HEK293 (cell line): ENCODE measurements around the gene CA11.

Experiments
- KLF8 ChIP-seq: fragments of 450-650 bp; formaldehyde crosslinking; IDR thresholded peaks from 2 replicates; pipeline ENCODE4 v1.5.1; 2016; ENCODE audit warnings: missing biosample characterization, missing genetic modification characterization
- YY1 ChIP-seq: fragments of 450-650 bp; formaldehyde crosslinking; IDR thresholded peaks from 2 replicates; pipeline ENCODE4 v1.5.1; 2018; ENCODE audit warnings: missing biosample characterization, missing genetic modification characterization
- YY2 ChIP-seq: fragments of 450-650 bp; formaldehyde crosslinking; IDR thresholded peaks from 2 replicates; pipeline ENCODE4 v1.5.1; 2016; ENCODE audit warnings: missing biosample characterization, missing genetic modification characterization
- ZBTB20 ChIP-seq: fragments of 450-650 bp; formaldehyde crosslinking; IDR thresholded peaks from 2 replicates; pipeline ENCODE4 v1.5.1; 2016; ENCODE audit warnings: missing biosample characterization, missing genetic modification characterization
- ZBTB48 ChIP-seq: fragments of 450-650 bp; formaldehyde crosslinking; IDR thresholded peaks from 2 replicates; pipeline ENCODE4 v1.5.1; 2016; ENCODE audit warnings: missing biosample characterization, missing genetic modification characterization
- ZBTB7A ChIP-seq: fragments of 450-650 bp; formaldehyde crosslinking; IDR thresholded peaks from 2 replicates; pipeline ENCODE4 v1.5.1; 2016; ENCODE audit warnings: low read depth, missing biosample characterization, missing genetic modification characterization
- ZFHX2 ChIP-seq: fragments of 450-650 bp; formaldehyde crosslinking; conservative IDR thresholded peaks from 2 replicates; pipeline ENCODE4 v1.5.1; 2016; ENCODE audit warnings: missing biosample characterization, missing genetic modification characterization
- ZFP41 ChIP-seq: fragments of 450-650 bp; formaldehyde crosslinking; IDR thresholded peaks from 2 replicates; pipeline ENCODE4 v1.5.1; 2016; ENCODE audit warnings: missing biosample characterization, missing genetic modification characterization, borderline replicate concordance
- ZFP69B ChIP-seq: fragments of 450-650 bp; formaldehyde crosslinking; IDR thresholded peaks from 2 replicates; pipeline ENCODE4 v1.5.1; 2016; ENCODE audit warnings: missing biosample characterization, missing genetic modification characterization
- ZNF132 ChIP-seq: fragments of 450-650 bp; formaldehyde crosslinking; IDR thresholded peaks from 2 replicates; pipeline ENCODE4 v1.5.1; 2017; ENCODE audit warnings: missing biosample characterization, missing genetic modification characterization, borderline replicate concordance
- ZNF324 ChIP-seq: fragments of 450-650 bp; formaldehyde crosslinking; IDR thresholded peaks from 2 replicates; pipeline ENCODE4 v1.5.1; 2016; ENCODE audit warnings: missing biosample characterization, missing genetic modification characterization
- ZNF335 ChIP-seq: fragments of 450-650 bp; formaldehyde crosslinking; conservative IDR thresholded peaks from 2 replicates; pipeline ENCODE4 v1.5.1; 2016; ENCODE audit warnings: missing biosample characterization, missing genetic modification characterization
- ZNF391 ChIP-seq: fragments of 450-650 bp; formaldehyde crosslinking; IDR thresholded peaks from 2 replicates; pipeline ENCODE4 v1.5.1; 2016; ENCODE audit warnings: low read depth, missing biosample characterization, missing genetic modification characterization, borderline replicate concordance
- ZNF501 ChIP-seq: fragments of 450-650 bp; formaldehyde crosslinking; IDR thresholded peaks from 2 replicates; pipeline ENCODE4 v1.5.1; 2016; ENCODE audit warnings: missing biosample characterization, missing genetic modification characterization
- ZNF514 ChIP-seq: fragments of 450-650 bp; formaldehyde crosslinking; IDR thresholded peaks from 2 replicates; pipeline ENCODE4 v1.5.1; 2016; ENCODE audit warnings: missing biosample characterization, missing genetic modification characterization
- ZNF677 ChIP-seq: fragments of 450-650 bp; IDR thresholded peaks from 2 replicates; pipeline ENCODE4 v1.5.0; 2018; ENCODE audit warnings: missing biosample characterization, mild to moderate bottlenecking, missing genetic modification characterization, moderate library complexity
- ZNF747 ChIP-seq: fragments of 450-650 bp; formaldehyde crosslinking; IDR thresholded peaks from 2 replicates; pipeline ENCODE4 v1.5.1; 2016; ENCODE audit warnings: missing biosample characterization, missing genetic modification characterization
- ZNF785 ChIP-seq: fragments of 450-650 bp; formaldehyde crosslinking; IDR thresholded peaks from 2 replicates; pipeline ENCODE4 v1.5.1; 2016; ENCODE audit warnings: missing biosample characterization, missing genetic modification characterization
- ZSCAN16 ChIP-seq: fragments of 450-650 bp; formaldehyde crosslinking; IDR thresholded peaks from 2 replicates; pipeline ENCODE4 v1.5.1; 2016; ENCODE audit warnings: missing biosample characterization, missing genetic modification characterization
- ZXDB ChIP-seq: fragments of 450-650 bp; formaldehyde crosslinking; IDR thresholded peaks from 2 replicates; pipeline ENCODE4 v1.5.1; 2016; ENCODE audit warnings: missing biosample characterization, missing genetic modification characterization
- TF ChIP-seq, protein P1 (sequence below): fragments of 450-650 bp; formaldehyde crosslinking; IDR thresholded peaks from 2 replicates; pipeline ENCODE4 v1.5.1; 2016; ENCODE audit warnings: missing biosample characterization, missing genetic modification characterization
- TF ChIP-seq, protein P2 (sequence below): fragments of 450-650 bp; formaldehyde crosslinking; optimal IDR thresholded peaks from 2 replicates; pipeline ENCODE3; 2016; ENCODE audit warnings: missing biosample characterization, mild to moderate bottlenecking, missing genetic modification characterization
- TF ChIP-seq, protein P3 (sequence below): fragments of 450-650 bp; formaldehyde crosslinking; IDR thresholded peaks from 2 replicates; pipeline ENCODE4 v1.5.1; 2016; ENCODE audit warnings: missing biosample characterization, missing genetic modification characterization
- TF ChIP-seq, protein P4 (sequence below): fragments of 450-650 bp; formaldehyde crosslinking; IDR thresholded peaks from 2 replicates; pipeline ENCODE4 v1.5.1; 2016; ENCODE audit warnings: missing biosample characterization, missing genetic modification characterization
- TF ChIP-seq, protein P5 (sequence below): fragments of 450-650 bp; formaldehyde crosslinking; IDR thresholded peaks from 2 replicates; pipeline ENCODE4 v1.5.1; 2016; ENCODE audit warnings: missing biosample characterization, missing genetic modification characterization
- TF ChIP-seq, protein P6 (sequence below): fragments of 450-650 bp; formaldehyde crosslinking; IDR thresholded peaks from 2 replicates; pipeline ENCODE4 v1.5.1; 2016; ENCODE audit warnings: missing biosample characterization, missing genetic modification characterization

CA11 gene

DNA sequence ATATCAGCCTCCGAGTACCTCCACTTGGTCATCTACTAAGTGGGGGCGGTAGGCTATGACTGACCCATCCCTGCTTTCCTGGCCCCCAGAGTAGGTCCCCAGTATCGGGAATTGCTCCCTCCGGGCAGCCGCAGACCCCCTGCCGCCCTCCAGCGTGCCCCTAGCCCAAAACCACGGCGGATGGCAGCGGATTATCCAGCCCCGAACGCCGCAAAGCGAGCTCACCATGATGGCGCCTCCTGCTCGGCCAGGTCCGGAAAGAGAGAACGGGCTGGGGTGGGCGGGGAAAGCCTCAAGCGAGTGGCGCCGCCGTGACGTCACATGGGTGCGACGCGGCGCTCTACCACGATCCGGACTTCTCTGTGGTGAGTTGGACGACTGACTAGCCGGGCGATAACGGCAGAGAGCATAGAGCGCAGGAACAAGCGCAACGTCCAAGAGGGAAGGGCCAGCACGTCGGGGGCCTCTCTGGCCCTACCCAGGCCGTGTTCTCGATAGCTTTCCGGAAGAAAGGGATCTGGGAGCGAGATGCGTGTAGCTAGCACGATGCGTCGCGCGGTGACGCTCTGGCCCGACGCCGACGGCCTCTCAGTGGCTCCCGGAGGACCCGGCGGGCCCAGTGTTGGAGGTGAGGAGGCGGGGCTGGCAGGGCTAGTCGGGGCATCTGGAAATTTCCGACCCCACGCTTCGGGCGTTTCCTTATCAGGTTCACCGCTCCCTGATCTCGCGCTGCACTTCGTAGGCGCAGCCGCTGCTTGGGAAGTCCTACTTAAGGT lies 26.9 kb downstream of the CA11 start, which contains the start of the genes RPL18 and SPHK2 (continued):
- TF ChIP-seq ZBTB48 (tag by site-specific recombination): peak; percentile 99
- TF ChIP-seq, protein P1, sequence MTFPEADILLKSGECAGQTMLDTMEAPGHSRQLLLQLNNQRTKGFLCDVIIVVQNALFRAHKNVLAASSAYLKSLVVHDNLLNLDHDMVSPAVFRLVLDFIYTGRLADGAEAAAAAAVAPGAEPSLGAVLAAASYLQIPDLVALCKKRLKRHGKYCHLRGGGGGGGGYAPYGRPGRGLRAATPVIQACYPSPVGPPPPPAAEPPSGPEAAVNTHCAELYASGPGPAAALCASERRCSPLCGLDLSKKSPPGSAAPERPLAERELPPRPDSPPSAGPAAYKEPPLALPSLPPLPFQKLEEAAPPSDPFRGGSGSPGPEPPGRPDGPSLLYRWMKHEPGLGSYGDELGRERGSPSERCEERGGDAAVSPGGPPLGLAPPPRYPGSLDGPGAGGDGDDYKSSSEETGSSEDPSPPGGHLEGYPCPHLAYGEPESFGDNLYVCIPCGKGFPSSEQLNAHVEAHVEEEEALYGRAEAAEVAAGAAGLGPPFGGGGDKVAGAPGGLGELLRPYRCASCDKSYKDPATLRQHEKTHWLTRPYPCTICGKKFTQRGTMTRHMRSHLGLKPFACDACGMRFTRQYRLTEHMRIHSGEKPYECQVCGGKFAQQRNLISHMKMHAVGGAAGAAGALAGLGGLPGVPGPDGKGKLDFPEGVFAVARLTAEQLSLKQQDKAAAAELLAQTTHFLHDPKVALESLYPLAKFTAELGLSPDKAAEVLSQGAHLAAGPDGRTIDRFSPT: no peak
- TF ChIP-seq ZXDB (tag by site-specific recombination): peak; percentile 94
- TF ChIP-seq, protein P2, sequence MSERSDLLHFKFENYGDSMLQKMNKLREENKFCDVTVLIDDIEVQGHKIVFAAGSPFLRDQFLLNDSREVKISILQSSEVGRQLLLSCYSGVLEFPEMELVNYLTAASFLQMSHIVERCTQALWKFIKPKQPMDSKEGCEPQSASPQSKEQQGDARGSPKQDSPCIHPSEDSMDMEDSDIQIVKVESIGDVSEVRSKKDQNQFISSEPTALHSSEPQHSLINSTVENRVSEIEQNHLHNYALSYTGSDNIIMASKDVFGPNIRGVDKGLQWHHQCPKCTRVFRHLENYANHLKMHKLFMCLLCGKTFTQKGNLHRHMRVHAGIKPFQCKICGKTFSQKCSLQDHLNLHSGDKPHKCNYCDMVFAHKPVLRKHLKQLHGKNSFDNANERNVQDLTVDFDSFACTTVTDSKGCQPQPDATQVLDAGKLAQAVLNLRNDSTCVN: peak; percentile 51
- no peak for TF ChIP-seq ZNF514 (tag by site-specific recombination)
- TF ChIP-seq ZNF335 (tag by site-specific recombination): peak; percentile 83
- TF ChIP-seq ZNF785 (tag by site-specific recombination): peak; percentile 76; the same call in 1 of the 2 replicates
- no peak for TF ChIP-seq ZNF747 (tag by site-specific recombination)
- peak; percentile 87 for TF ChIP-seq ZNF324 (tag by site-specific recombination)
- no peak for TF ChIP-seq ZNF132 (tag by site-specific recombination)
- TF ChIP-seq, protein P3, sequence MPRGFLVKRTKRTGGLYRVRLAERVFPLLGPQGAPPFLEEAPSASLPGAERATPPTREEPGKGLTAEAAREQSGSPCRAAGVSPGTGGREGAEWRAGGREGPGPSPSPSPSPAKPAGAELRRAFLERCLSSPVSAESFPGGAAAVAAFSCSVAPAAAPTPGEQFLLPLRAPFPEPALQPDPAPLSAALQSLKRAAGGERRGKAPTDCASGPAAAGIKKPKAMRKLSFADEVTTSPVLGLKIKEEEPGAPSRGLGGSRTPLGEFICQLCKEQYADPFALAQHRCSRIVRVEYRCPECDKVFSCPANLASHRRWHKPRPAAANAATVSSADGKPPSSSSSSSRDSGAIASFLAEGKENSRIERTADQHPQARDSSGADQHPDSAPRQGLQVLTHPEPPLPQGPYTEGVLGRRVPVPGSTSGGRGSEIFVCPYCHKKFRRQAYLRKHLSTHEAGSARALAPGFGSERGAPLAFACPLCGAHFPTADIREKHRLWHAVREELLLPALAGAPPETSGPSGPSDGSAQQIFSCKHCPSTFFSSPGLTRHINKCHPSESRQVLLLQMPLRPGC: peak; percentile 85
- peak; percentile 67; the same call in 1 of the 2 replicates for TF ChIP-seq ZBTB20
- peak; percentile 98 for TF ChIP-seq KLF8
- TF ChIP-seq ZBTB7A: peak; percentile 42; the same call in 1 of the 2 replicates
- no peak for TF ChIP-seq ZSCAN16 (tag by site-specific recombination)
- peak; percentile 78; the same call in 1 of the 2 replicates for TF ChIP-seq ZNF391
- TF ChIP-seq, protein P4, sequence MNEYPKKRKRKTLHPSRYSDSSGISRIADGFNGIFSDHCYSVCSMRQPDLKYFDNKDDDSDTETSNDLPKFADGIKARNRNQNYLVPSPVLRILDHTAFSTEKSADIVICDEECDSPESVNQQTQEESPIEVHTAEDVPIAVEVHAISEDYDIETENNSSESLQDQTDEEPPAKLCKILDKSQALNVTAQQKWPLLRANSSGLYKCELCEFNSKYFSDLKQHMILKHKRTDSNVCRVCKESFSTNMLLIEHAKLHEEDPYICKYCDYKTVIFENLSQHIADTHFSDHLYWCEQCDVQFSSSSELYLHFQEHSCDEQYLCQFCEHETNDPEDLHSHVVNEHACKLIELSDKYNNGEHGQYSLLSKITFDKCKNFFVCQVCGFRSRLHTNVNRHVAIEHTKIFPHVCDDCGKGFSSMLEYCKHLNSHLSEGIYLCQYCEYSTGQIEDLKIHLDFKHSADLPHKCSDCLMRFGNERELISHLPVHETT (tag by site-specific recombination): peak; percentile 98
- peak; percentile 20; the same call in 1 of the 2 replicates for TF ChIP-seq ZFP41 (tag by site-specific recombination)
- TF ChIP-seq YY1: peak; percentile 77
- TF ChIP-seq, protein P5, sequence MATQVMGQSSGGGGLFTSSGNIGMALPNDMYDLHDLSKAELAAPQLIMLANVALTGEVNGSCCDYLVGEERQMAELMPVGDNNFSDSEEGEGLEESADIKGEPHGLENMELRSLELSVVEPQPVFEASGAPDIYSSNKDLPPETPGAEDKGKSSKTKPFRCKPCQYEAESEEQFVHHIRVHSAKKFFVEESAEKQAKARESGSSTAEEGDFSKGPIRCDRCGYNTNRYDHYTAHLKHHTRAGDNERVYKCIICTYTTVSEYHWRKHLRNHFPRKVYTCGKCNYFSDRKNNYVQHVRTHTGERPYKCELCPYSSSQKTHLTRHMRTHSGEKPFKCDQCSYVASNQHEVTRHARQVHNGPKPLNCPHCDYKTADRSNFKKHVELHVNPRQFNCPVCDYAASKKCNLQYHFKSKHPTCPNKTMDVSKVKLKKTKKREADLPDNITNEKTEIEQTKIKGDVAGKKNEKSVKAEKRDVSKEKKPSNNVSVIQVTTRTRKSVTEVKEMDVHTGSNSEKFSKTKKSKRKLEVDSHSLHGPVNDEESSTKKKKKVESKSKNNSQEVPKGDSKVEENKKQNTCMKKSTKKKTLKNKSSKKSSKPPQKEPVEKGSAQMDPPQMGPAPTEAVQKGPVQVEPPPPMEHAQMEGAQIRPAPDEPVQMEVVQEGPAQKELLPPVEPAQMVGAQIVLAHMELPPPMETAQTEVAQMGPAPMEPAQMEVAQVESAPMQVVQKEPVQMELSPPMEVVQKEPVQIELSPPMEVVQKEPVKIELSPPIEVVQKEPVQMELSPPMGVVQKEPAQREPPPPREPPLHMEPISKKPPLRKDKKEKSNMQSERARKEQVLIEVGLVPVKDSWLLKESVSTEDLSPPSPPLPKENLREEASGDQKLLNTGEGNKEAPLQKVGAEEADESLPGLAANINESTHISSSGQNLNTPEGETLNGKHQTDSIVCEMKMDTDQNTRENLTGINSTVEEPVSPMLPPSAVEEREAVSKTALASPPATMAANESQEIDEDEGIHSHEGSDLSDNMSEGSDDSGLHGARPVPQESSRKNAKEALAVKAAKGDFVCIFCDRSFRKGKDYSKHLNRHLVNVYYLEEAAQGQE (tag by site-specific recombination): no peak
- TF ChIP-seq ZFP69B (tag by site-specific recombination): peak; percentile 78; the same call in 1 of the 2 replicates
- TF ChIP-seq ZFHX2: peak; percentile 65; the same call in 1 of the 2 replicates
- TF ChIP-seq ZNF501 (tag by site-specific recombination): peak; percentile 89
- 0 out of 2 replicates have a peak, but pooled peaks have one; percentile 13 for TF ChIP-seq ZNF677
- TF ChIP-seq YY2 (tag by site-specific recombination): peak; percentile 85
- TF ChIP-seq, protein P6, sequence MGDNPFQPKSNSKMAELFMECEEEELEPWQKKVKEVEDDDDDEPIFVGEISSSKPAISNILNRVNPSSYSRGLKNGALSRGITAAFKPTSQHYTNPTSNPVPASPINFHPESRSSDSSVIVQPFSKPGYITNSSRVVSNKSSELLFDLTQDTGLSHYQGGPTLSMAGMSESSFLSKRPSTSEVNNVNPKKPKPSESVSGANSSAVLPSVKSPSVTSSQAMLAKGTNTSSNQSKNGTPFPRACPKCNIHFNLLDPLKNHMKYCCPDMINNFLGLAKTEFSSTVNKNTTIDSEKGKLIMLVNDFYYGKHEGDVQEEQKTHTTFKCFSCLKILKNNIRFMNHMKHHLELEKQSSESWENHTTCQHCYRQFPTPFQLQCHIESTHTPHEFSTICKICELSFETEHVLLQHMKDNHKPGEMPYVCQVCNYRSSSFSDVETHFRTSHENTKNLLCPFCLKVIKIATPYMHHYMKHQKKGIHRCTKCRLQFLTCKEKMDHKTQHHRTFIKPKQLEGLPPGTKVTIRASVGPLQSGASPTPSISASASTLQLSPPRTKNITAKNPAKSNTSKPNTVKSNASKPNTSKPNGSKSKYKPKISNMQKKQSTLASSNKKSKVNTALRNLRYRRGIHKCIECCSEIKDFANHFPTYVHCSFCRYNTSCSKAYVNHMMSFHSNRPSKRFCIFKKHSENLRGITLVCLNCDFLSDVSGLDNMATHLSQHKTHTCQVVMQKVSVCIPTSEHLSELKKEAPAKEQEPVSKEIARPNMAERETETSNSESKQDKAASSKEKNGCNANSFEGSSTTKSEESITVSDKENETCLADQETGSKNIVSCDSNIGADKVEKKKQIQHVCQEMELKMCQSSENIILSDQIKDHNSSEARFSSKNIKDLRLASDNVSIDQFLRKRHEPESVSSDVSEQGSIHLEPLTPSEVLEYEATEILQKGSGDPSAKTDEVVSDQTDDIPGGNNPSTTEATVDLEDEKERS (tag by site-specific recombination): peak; percentile 42; the same call in 1 of the 2 replicates
